Panc1 (cell line): ENCODE results near the gene CRIP3. TPM values are rescaled to one million over a fixed set of nuclear protein-coding genes. Genes with fewer than 3 reads are reported as not detected.

Experiments
- ATAC-seq: fragments of 200-7000 bp; cut with Tn5 transposase; 2 replicates; pipeline ENCODE4 v1.9.1; 2020; ENCODE audit warnings: mild to moderate bottlenecking, moderate library complexity
- BruUV-seq: library from RNA; stranded (reverse); fragments of 400-500 nt; replicated peaks from 2 replicates; lab custom pipeline; 2021; lab: Mats Ljungman, UMichigan
- CTCF ChIA-PET: fragments of 300-600 bp; sonication (Branson Sonifier 250); formaldehyde crosslinking; loops from one replicate; lab custom pipeline; 2022; ENCODE audit warnings: antibody characterized with exemption; lab: Charles Lee
- POLR2A ChIA-PET: fragments of 300-600 bp; sonication (Branson Sonifier 250); formaldehyde crosslinking; loops from one replicate; lab custom pipeline; 2022; ENCODE audit warnings: antibody characterized with exemption; lab: Charles Lee
- DNase-seq: peaks from one replicate; pipeline ENCODE4 v3.0.0-alpha.2; 2010; ENCODE audit warnings: low read depth, low spot score
- H3K27ac ChIP-seq: 2 replicates; pipeline ENCODE4 v1.5.1; 2011; ENCODE audit warnings: mild to moderate bottlenecking, low read length, inconsistent platforms
- H3K27me3 ChIP-seq: fragments of 200-500 bp; sonication (Bioruptor generic); 2 replicates; pipeline ENCODE4 v1.6.0; 2014; ENCODE audit warnings: low read length, inconsistent platforms; ENCODE audit not compliant: control insufficient read depth, insufficient read depth
- H3K36me3 ChIP-seq: fragments of 200-500 bp; sonication (Bioruptor generic); 2 replicates; pipeline ENCODE4 v1.5.1; 2014; ENCODE audit warnings: inconsistent platforms, mild to moderate bottlenecking, low read length, moderate library complexity; ENCODE audit not compliant: control insufficient read depth, insufficient read depth
- H3K4me1 ChIP-seq: 2 replicates; pipeline ENCODE4 v1.5.1; 2011; ENCODE audit warnings: inconsistent platforms, mild to moderate bottlenecking, low read length, moderate library complexity; ENCODE audit not compliant: control insufficient read depth, insufficient read depth
- H3K4me3 ChIP-seq, 2 experiments: 2 replicates each; pipeline ENCODE4 v1.5.1; 2011 to 2012; ENCODE audit warnings: low read depth in 2 of 2, low read length in 2 of 2, mild to moderate bottlenecking in 2 of 2, inconsistent platforms in 1 of 2, moderate library complexity in 1 of 2
- H3K9me3 ChIP-seq: fragments of 200-500 bp; sonication (Bioruptor generic); 2 replicates; pipeline ENCODE4 v1.5.1; 2014; ENCODE audit warnings: low read depth, mild to moderate bottlenecking, inconsistent platforms, low read length, moderate library complexity; ENCODE audit not compliant: control insufficient read depth, insufficient read depth
- CTCF ChIP-seq: fragments of 450-650 bp; IDR thresholded peaks from 2 replicates; pipeline ENCODE4 v1.5.1; 2017; ENCODE audit warnings: mild to moderate bottlenecking
- POLR2AphosphoS5 ChIP-seq: IDR thresholded peaks from 2 replicates; pipeline ENCODE4 v1.6.1; 2012; ENCODE audit warnings: mild to moderate bottlenecking, low read depth, low read length, moderate library complexity
- REST ChIP-seq, 2 experiments: IDR thresholded peaks; 2 replicates each; pipeline ENCODE4 v1.6.1; 2011 to 2012; ENCODE audit warnings: low read depth in 2 of 2, control low read depth in 1 of 2, low read length in 1 of 2, mild to moderate bottlenecking in 1 of 2, moderate library complexity in 1 of 2; ENCODE audit not compliant: insufficient read depth in 1 of 2
- SIN3A ChIP-seq: IDR thresholded peaks from 2 replicates; pipeline ENCODE4 v1.6.1; 2012; ENCODE audit warnings: low read depth, mild to moderate bottlenecking, low read length, moderate library complexity, borderline replicate concordance; ENCODE audit not compliant: insufficient read depth
- TCF7L2 ChIP-seq: IDR thresholded peaks from 2 replicates; pipeline ENCODE4 v1.6.1; 2011; ENCODE audit warnings: mild to moderate bottlenecking, low read depth, low read length, inconsistent platforms
- in situ Hi-C: cut with HindIII; loops from 2 replicates; pipeline ENCODE4 v1.10.0; 2016; ENCODE audit warnings: low sequenced_read_pairs, low pct_unique_long_range_greater_than_20kb
- intact Hi-C: fragments of 100-400 bp; cut with micrococcal nuclease; formaldehyde crosslinking; loops from one replicate; pipeline ENCODE4 v1.10.0; 2022; ENCODE audit not compliant: unreplicated experiment
- total RNA-seq: library from RNA; stranded (reverse); gene quantifications from one replicate; pipeline ENCODE4 v1.2.1, GENCODE V29; 2021; ENCODE audit not compliant: unreplicated experiment

CRIP3 gene
- total RNA-seq, 1 experiment from 2014 or later = 0.64 TPM

GRCh38 chr6:43268782-43269272 is 39.8 kb downstream of the CRIP3 start:
- no peak overlapping the region for H3K27ac ChIP-seq
- no TSS peak for BruUV-seq
- in situ Hi-C loops = no loop called here
- no peaks in the 10 kb centered on the region for H3K27me3 ChIP-seq
- ATAC-seq (no peak), DNase-seq (no peak)
- TF ChIP-seq TCF7L2 = no peak
- no peak for TF ChIP-seq REST (IDR thresholded peaks at IDR 0.05; ENCODE audit: insufficient read depth in 1 of 2, low read depth in 2 of 2, low read length in 1 of 2)
- no peak for TF ChIP-seq SIN3A
- no peak for TF ChIP-seq POLR2AphosphoS5
- TF ChIP-seq CTCF = no peak
- H3K4me3 ChIP-seq = no peak overlapping the region; a peak in 1 of 4 replicates
- POLR2A ChIA-PET = no interaction called here
- no peaks in the 10 kb centered on the region for H3K36me3 ChIP-seq
- intact Hi-C loops = no loop called here
- CTCF ChIA-PET = no interaction called here
- H3K9me3 ChIP-seq = no peaks in the 10 kb centered on the region
- H3K4me1 ChIP-seq = peaks cover 9% of the 10 kb centered on the region

GRCh38 chr6:43268355-43268700 is 40.3 kb downstream of the CRIP3 start:
- H3K27me3 ChIP-seq = no peaks in the 10 kb centered on the region
- ChIA-PET CTCF (no interaction called here), POLR2A (no interaction called here)
- no TSS peak for BruUV-seq
- ATAC-seq (no peak), DNase-seq (no peak)
- no peaks in the 10 kb centered on the region for H3K36me3 ChIP-seq
- H3K4me3 ChIP-seq = no peak overlapping the region
- in situ Hi-C loops = no loop called here
- H3K27ac ChIP-seq = no peak overlapping the region
- intact Hi-C loops = no loop called here
- TF ChIP-seq TCF7L2 = no peak
- TF ChIP-seq POLR2AphosphoS5 = no peak
- TF ChIP-seq REST (IDR thresholded peaks at IDR 0.05; ENCODE audit: insufficient read depth in 1 of 2, low read depth in 2 of 2, low read length in 1 of 2) = no peak
- TF ChIP-seq CTCF = no peak
- no peak for TF ChIP-seq SIN3A
- no peaks in the 10 kb centered on the region for H3K9me3 ChIP-seq
- H3K4me1 ChIP-seq = peaks cover 9% of the 10 kb centered on the region
